K562 (cell line): ENCODE measurements around the gene DPAGT1. TPM values are rescaled to one million over a fixed set of nuclear protein-coding genes. Genes with fewer than 3 reads are reported as not detected.

Source experiments
- CREM ChIP-seq: IDR thresholded peaks from 2 replicates; pipeline ENCODE4 v1.6.1; 2014; ENCODE audit warnings: antibody characterized with exemption, low read depth
- ELF4 ChIP-seq: fragments of 450-650 bp; formaldehyde crosslinking; IDR thresholded peaks from 2 replicates; pipeline ENCODE4 v1.4.0; 2022; ENCODE audit warnings: missing genetic modification characterization
- EP400 ChIP-seq: fragments of 450-650 bp; IDR thresholded peaks from 2 replicates; pipeline ENCODE4 v1.6.1; 2017; ENCODE audit warnings: antibody characterized with exemption, mild to moderate bottlenecking, moderate library complexity
- HNRNPL ChIP-seq: fragments of 200-400 bp; formaldehyde crosslinking; IDR thresholded peaks from 2 replicates; pipeline ENCODE4 v1.6.1; 2017; ENCODE audit warnings: low read depth, mild to moderate bottlenecking, low read length
- KDM5B ChIP-seq: fragments of 200-600 bp; sonication (generic); IDR thresholded peaks from 2 replicates; pipeline ENCODE4 v1.6.1; 2012; ENCODE audit warnings: low read depth, mild to moderate bottlenecking, moderate library complexity, low read length, control low read depth, inconsistent platforms; ENCODE audit not compliant: insufficient replicate concordance
- L3MBTL2 ChIP-seq: fragments of 450-650 bp; IDR thresholded peaks from 2 replicates; pipeline ENCODE4 v1.6.1; 2016; ENCODE audit warnings: mild to moderate bottlenecking, moderate library complexity
- NCOR1 ChIP-seq: fragments of 450-650 bp; IDR thresholded peaks from 2 replicates; pipeline ENCODE4 v1.6.1; 2016; ENCODE audit warnings: mild to moderate bottlenecking, moderate library complexity
- POLR2A ChIP-seq: fragments of 450-650 bp; conservative IDR thresholded peaks from 2 replicates; pipeline ENCODE4 v1.6.1; 2016
- SNRNP70 ChIP-seq: fragments of 200-400 bp; formaldehyde crosslinking; optimal IDR thresholded peaks from 2 replicates; pipeline ENCODE3; 2017; ENCODE audit warnings: low read depth, low read length
- SUPT5H ChIP-seq: fragments of 450-650 bp; IDR thresholded peaks from 2 replicates; pipeline ENCODE4 v1.6.1; 2016
- TAF9B ChIP-seq: fragments of 450-650 bp; IDR thresholded peaks from 2 replicates; pipeline ENCODE4 v1.6.1; 2018; ENCODE audit warnings: mild to moderate bottlenecking; ENCODE audit not compliant: partially characterized antibody
- ZNF57 ChIP-seq: fragments of 450-650 bp; formaldehyde crosslinking; IDR thresholded peaks from 2 replicates; pipeline ENCODE4 v1.4.0; 2020; ENCODE audit warnings: mild to moderate bottlenecking, moderate library complexity
- ZNF77 ChIP-seq: fragments of 250-450 bp; sonication (Bioruptor Pico); IDR thresholded peaks from 2 replicates; pipeline ENCODE4 v1.5.0; 2020
- polyA plus RNA-seq, 8 experiments: library from polyadenylated mRNA; depleted of rRNA in 4 of 8; stranded (reverse) in 5 of 8; unstranded in 3 of 8; fragments of >200 nt; fragmentation: Nextera tagmentation in 2 of 8; fragmentation: Illumina TruSeq in 1 of 8; extraction: Ambion mirVana in 2 of 8; extraction: Trizol in 1 of 8; gene quantifications; 2 replicates each; pipeline versions ENCODE4 v1.2.1 to v1.2.3, GENCODE V29; 2011 to 2014; ENCODE audit warnings: inconsistent platforms in 1 of 8, missing spikeins in 1 of 8
- total RNA-seq, 7 experiments: library from RNA; depleted of rRNA in 6 of 7; stranded (reverse); fragments of >200 nt in 6 of 7; fragmentation: Illumina TruSeq in 2 of 7; extraction: Trizol in 2 of 7; gene quantifications; 2 replicates each; pipeline versions ENCODE4 v1.2.1 to v1.2.3, GENCODE V29; 2011 to 2021; ENCODE audit warnings: low replicate concordance in 1 of 7
- TF ChIP-seq, protein P1 (sequence below), 3 experiments: fragments of 200-800 bp in 1 of 3; sonication (Bioruptor generic) in 1 of 3; sonication (generic) in 1 of 3; formaldehyde crosslinking in 1 of 3; IDR thresholded peaks; 2 replicates each; pipeline versions ENCODE4 v1.6.1 to v1.8.0; 2016 to 2022; ENCODE audit warnings: mild to moderate bottlenecking in 2 of 3, missing compliant biosample characterization in 2 of 3, missing genetic modification characterization in 2 of 3, missing genetic modification reagents in 1 of 3
- TF ChIP-seq, protein P2 (sequence below): fragments of 250-450 bp; sonication (Bioruptor Pico); IDR thresholded peaks from 2 replicates; pipeline ENCODE4 v1.8.0; 2022; ENCODE audit warnings: moderate library complexity, mild to moderate bottlenecking, inconsistent platforms
- TF ChIP-seq, protein P3 (sequence below): fragments of 250-450 bp; sonication (Bioruptor Pico); IDR thresholded peaks from 2 replicates; pipeline ENCODE4 v1.5.0; 2021; ENCODE audit warnings: mild to moderate bottlenecking, borderline replicate concordance
- TF ChIP-seq, protein P4 (sequence below): sonication (generic); formaldehyde crosslinking; IDR thresholded peaks from 2 replicates; pipeline ENCODE4 v1.8.0; 2022; ENCODE audit warnings: missing genetic modification reagents, mild to moderate bottlenecking, moderate library complexity, borderline replicate concordance
- TF ChIP-seq, protein P5 (sequence below): sonication (generic); formaldehyde crosslinking; IDR thresholded peaks from 2 replicates; pipeline ENCODE4 v1.8.0; 2023; ENCODE audit warnings: mild to moderate bottlenecking, missing genetic modification reagents

Gene DPAGT1
- total and polyA plus RNA-seq, 9 of the 15 experiments (the other 6 are each of a cell fraction or from before 2014, with no cell fraction given), result 29.9 to 135 (median 85.0) TPM

DNA sequence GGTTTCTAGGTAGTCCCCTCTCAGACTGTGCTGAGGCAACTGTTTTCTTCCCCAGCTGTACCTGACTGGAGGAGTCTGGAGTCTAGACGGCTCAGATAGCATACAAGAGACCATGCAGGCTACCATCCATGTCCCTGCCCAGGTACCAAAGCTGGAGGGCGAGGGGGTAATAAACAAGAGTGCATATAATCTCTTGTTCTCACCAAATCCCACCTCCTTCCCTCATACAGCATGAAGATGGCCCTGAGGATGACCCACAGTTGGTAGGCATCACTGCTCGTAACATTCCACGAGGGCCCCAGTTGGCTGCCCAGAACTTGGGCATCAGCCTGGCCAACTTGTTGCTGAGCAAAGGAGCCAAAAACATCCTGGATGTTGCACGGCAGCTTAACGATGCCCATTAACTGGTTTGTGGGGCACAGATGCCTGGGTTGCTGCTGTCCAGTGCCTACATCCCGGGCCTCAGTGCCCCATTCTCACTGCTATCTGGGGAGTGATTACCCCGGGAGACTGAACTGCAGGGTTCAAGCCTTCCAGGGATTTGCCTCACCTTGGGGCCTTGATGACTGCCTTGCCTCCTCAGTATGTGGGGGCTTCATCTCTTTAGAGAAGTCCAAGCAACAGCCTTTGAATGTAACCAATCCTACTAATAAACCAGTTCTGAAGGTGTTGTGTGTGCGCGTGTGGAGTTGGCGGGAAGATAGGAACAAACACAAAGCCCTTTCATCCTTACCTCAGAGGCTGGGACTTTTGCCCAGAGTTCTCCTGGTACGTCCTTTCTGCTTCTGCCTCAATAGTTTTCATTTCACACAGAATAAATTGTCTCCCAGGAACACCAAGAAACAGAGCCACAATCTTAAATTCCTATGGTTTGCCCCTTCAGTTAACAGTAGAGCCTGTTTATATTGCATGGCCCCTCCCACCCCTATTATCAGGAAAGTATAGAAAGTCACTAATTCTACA lies 8.5 kb downstream of the DPAGT1 start (continued):
- TF ChIP-seq, protein P1, sequence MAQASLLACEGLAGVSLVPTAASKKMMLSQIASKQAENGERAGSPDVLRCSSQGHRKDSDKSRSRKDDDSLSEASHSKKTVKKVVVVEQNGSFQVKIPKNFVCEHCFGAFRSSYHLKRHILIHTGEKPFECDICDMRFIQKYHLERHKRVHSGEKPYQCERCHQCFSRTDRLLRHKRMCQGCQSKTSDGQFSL (CRISPR knock-in tag; IDR thresholded peaks at IDR 0.05), result 0 out of 2 replicates have a peak, but pooled peaks have one; percentile 25
- TF ChIP-seq, protein P1 (tag; IDR thresholded peaks at IDR 0.05), result no peak
- 0 out of 2 replicates have a peak, but pooled peaks have one; percentile 3 for TF ChIP-seq CREM
- TF ChIP-seq ELF4, result no peak
- 0 out of 2 replicates have a peak, but pooled peaks have one; percentile 2 for TF ChIP-seq EP400
- no peak for TF ChIP-seq TAF9B
- TF ChIP-seq, protein P2, sequence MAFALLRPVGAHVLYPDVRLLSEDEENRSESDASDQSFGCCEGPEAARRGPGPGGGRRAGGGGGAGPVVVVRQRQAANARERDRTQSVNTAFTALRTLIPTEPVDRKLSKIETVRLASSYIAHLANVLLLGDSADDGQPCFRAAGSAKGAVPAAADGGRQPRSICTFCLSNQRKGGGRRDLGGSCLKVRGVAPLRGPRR (CRISPR knock-in tag), result no peak
- TF ChIP-seq, protein P3, sequence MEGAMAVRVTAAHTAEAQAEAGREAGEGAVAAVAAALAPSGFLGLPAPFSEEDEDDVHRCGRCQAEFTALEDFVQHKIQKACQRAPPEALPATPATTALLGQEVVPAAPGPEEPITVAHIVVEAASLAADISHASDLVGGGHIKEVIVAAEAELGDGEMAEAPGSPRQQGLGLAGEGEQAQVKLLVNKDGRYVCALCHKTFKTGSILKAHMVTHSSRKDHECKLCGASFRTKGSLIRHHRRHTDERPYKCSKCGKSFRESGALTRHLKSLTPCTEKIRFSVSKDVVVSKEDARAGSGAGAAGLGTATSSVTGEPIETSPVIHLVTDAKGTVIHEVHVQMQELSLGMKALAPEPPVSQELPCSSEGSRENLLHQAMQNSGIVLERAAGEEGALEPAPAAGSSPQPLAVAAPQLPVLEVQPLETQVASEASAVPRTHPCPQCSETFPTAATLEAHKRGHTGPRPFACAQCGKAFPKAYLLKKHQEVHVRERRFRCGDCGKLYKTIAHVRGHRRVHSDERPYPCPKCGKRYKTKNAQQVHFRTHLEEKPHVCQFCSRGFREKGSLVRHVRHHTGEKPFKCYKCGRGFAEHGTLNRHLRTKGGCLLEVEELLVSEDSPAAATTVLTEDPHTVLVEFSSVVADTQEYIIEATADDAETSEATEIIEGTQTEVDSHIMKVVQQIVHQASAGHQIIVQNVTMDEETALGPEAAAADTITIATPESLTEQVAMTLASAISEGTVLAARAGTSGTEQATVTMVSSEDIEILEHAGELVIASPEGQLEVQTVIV, result no peak
- TF ChIP-seq ZNF77 (CRISPR knock-in tag), result 0 out of 2 replicates have a peak, but pooled peaks have one; percentile 74
- 0 out of 2 replicates have a peak, but pooled peaks have one; percentile 48 for TF ChIP-seq SUPT5H
- no peak for TF ChIP-seq NCOR1
- peak; percentile 47; the same call in 1 of the 2 replicates for TF ChIP-seq L3MBTL2
- TF ChIP-seq, protein P4, sequence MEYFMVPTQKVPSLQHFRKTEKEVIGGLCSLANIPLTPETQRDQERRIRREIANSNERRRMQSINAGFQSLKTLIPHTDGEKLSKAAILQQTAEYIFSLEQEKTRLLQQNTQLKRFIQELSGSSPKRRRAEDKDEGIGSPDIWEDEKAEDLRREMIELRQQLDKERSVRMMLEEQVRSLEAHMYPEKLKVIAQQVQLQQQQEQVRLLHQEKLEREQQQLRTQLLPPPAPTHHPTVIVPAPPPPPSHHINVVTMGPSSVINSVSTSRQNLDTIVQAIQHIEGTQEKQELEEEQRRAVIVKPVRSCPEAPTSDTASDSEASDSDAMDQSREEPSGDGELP (CRISPR knock-in tag), result peak; percentile 45; the same call in 1 of the 2 replicates
- TF ChIP-seq, protein P5, sequence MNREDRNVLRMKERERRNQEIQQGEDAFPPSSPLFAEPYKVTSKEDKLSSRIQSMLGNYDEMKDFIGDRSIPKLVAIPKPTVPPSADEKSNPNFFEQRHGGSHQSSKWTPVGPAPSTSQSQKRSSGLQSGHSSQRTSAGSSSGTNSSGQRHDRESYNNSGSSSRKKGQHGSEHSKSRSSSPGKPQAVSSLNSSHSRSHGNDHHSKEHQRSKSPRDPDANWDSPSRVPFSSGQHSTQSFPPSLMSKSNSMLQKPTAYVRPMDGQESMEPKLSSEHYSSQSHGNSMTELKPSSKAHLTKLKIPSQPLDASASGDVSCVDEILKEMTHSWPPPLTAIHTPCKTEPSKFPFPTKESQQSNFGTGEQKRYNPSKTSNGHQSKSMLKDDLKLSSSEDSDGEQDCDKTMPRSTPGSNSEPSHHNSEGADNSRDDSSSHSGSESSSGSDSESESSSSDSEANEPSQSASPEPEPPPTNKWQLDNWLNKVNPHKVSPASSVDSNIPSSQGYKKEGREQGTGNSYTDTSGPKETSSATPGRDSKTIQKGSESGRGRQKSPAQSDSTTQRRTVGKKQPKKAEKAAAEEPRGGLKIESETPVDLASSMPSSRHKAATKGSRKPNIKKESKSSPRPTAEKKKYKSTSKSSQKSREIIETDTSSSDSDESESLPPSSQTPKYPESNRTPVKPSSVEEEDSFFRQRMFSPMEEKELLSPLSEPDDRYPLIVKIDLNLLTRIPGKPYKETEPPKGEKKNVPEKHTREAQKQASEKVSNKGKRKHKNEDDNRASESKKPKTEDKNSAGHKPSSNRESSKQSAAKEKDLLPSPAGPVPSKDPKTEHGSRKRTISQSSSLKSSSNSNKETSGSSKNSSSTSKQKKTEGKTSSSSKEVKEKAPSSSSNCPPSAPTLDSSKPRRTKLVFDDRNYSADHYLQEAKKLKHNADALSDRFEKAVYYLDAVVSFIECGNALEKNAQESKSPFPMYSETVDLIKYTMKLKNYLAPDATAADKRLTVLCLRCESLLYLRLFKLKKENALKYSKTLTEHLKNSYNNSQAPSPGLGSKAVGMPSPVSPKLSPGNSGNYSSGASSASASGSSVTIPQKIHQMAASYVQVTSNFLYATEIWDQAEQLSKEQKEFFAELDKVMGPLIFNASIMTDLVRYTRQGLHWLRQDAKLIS, result peak; percentile 23; the same call in 1 of the 2 replicates
- TF ChIP-seq POLR2A, result peak; percentile 55
- TF ChIP-seq ZNF57, result no peak
- TF ChIP-seq HNRNPL, result peak; percentile 74; the same call in 1 of the 2 replicates
- peak; percentile 73 for TF ChIP-seq KDM5B
- peak; percentile 69 for TF ChIP-seq SNRNP70
